Ovary (tissue), 3 donors: Measurements from ENCODE around the gene ANK2.

Source experiments
- CTCF ChIP-seq, 3 donors: fragments of 450-650 bp in 2 of 3; fragments of 200-600 bp in 1 of 3; IDR thresholded peaks; one replicate each; pipeline versions ENCODE4 v1.5.1 to v1.8.0; 2016 to 2022; ENCODE audit warnings: antibody characterized with exemption in 3 of 3, mild to moderate bottlenecking in 1 of 3
- EP300 ChIP-seq: sonication (generic); formaldehyde crosslinking; IDR thresholded peaks from one replicate; pipeline ENCODE4 v1.6.1; 2017; ENCODE audit warnings: antibody characterized with exemption
- POLR2A ChIP-seq: fragments of 450-650 bp; IDR thresholded peaks from one replicate; pipeline ENCODE4 v1.6.1; 2017; ENCODE audit warnings: antibody characterized with exemption, mild to moderate bottlenecking, moderate library complexity
- donor health status: DM: no; HTN: no; CAD: no.

- no peak for TF ChIP-seq CTCF (IDR thresholded peaks at IDR 0.05)
- TF ChIP-seq EP300, result no peak
- TF ChIP-seq POLR2A, result no peak
Measured at GRCh38 chr4:113148925-113149324, 99.5 kb downstream of the ANK2 start.
